A204.1 (cell line): Measurements from ENCODE around the gene TMEM106B.
"Not testable (repeated sequence)": the region's sequence is repeated elsewhere in the genome, so short reads cannot be mapped to it uniquely, and the experiment has no call there.

Experiments
- FAIRE-seq: peaks from 2 replicates; lab custom pipeline; 2012; peaks lifted over from hg19 to GRCh38; lab: Jason Lieb, UNC

The TMEM106B gene

GRCh38 chr7:12211054-12211710 lies at the start of gene TMEM106B:
Gene TMEM106B, plus strand, starts transcription at chr7:12211294. Its CDS starts 3,517 bp downstream, at chr7:12214811.
- FAIRE-seq, result peak; percentile 32

- FAIRE-seq, result no peak
Observed at GRCh38 chr7:12162415-12163113, 48.5 kb upstream of the TMEM106B start.

GRCh38 chr7:12168065-12168464 lies 43.0 kb upstream of the TMEM106B start:
- FAIRE-seq, result not testable (repeated sequence)

GRCh38 chr7:12169981-12170820 lies 40.9 kb upstream of the TMEM106B start:
- FAIRE-seq, result not testable (repeated sequence)

- no peak for FAIRE-seq
Observed at GRCh38 chr7:12173671-12174070, 37.4 kb upstream of the TMEM106B start.

GRCh38 chr7:12174931-12175330 lies 36.2 kb upstream of the TMEM106B start:
- no peak for FAIRE-seq

- FAIRE-seq, result no peak
Observed at GRCh38 chr7:12178317-12178716, 32.8 kb upstream of the TMEM106B start.

GRCh38 chr7:12194426-12194825 lies 16.7 kb upstream of the TMEM106B start:
- no peak for FAIRE-seq

- FAIRE-seq, result no peak
Observed at GRCh38 chr7:12196386-12196785, 14.7 kb upstream of the TMEM106B start.

- no peak for FAIRE-seq
Observed at GRCh38 chr7:12199363-12199762, 11.7 kb upstream of the TMEM106B start.

- no peak for FAIRE-seq
Observed at GRCh38 chr7:12207046-12207445, 4.0 kb upstream of the TMEM106B start.

GRCh38 chr7:12209221-12209620 lies 1.9 kb upstream of the TMEM106B start:
- no peak for FAIRE-seq

GRCh38 chr7:12210179-12211053 lies 678 bp upstream of the TMEM106B start:
- FAIRE-seq, result no peak

- FAIRE-seq, result no peak
Observed at GRCh38 chr7:12211711-12212485, 804 bp downstream of the TMEM106B start.

GRCh38 chr7:12217311-12217710 lies 6.2 kb downstream of the TMEM106B start:
- no peak for FAIRE-seq

GRCh38 chr7:12220389-12221046 lies 9.4 kb downstream of the TMEM106B start:
- no peak for FAIRE-seq

- FAIRE-seq, result no peak
Observed at GRCh38 chr7:12221414-12221813, 10.3 kb downstream of the TMEM106B start.

GRCh38 chr7:12222889-12223579 lies 11.9 kb downstream of the TMEM106B start:
- FAIRE-seq, result no peak

GRCh38 chr7:12225017-12225416 lies 13.9 kb downstream of the TMEM106B start:
- not testable (repeated sequence) for FAIRE-seq

GRCh38 chr7:12226756-12227155 lies 15.7 kb downstream of the TMEM106B start:
- FAIRE-seq, result no peak
